Left cardiac atrium (tissue), 4 donors: ENCODE results near the gene NFAM1. TPM values are rescaled to one million over a fixed set of nuclear protein-coding genes. Genes with fewer than 3 reads are reported as not detected.

Experiments used
- ATAC-seq, 2 donors: fragments of 200-7000 bp; cut with Tn5 transposase; one replicate each; pipeline ENCODE4 v1.9.1; 2020; ENCODE audit warnings: mild to moderate bottlenecking in 2 of 2, moderate library complexity in 2 of 2
- DNase-seq: peaks from one replicate; pipeline ENCODE4 v3.0.0-alpha.2; 2020
- intact Hi-C, 2 donors: fragments of 100-400 bp; cut with DNase I; formaldehyde crosslinking; loops; one replicate each; pipeline versions ENCODE4 v1.14.1 to v1.15.1; 2022 to 2023
- total RNA-seq, 2 donors: library from RNA; stranded (reverse); fragmentation: NEBNext Ultra II Directional; extraction: Animal tissue kit (Norgen Biotek cat#: 25700); gene quantifications; one replicate each; pipeline ENCODE4 v1.2.1, GENCODE V29; 2021
- donor health status: DM: no; HTN: yes; CAD: no.
- donor health status: DM: no; HTN: yes; CAD: no; lungs with severe emphysema.
- donor health status: DM: yes; HTN: yes; CAD: no.
- donor health status: Dilated cardiomyopathy.

The NFAM1 gene
- total RNA-seq, 2 donors from 2014 or later: 2.6 to 5.1 TPM

- intact Hi-C loops: no loop called here
- peak; percentile 94 for DNase-seq
These were observed 62.8 kb downstream of the NFAM1 start for GRCh38 chr22:42369250-42370041.

DNA sequence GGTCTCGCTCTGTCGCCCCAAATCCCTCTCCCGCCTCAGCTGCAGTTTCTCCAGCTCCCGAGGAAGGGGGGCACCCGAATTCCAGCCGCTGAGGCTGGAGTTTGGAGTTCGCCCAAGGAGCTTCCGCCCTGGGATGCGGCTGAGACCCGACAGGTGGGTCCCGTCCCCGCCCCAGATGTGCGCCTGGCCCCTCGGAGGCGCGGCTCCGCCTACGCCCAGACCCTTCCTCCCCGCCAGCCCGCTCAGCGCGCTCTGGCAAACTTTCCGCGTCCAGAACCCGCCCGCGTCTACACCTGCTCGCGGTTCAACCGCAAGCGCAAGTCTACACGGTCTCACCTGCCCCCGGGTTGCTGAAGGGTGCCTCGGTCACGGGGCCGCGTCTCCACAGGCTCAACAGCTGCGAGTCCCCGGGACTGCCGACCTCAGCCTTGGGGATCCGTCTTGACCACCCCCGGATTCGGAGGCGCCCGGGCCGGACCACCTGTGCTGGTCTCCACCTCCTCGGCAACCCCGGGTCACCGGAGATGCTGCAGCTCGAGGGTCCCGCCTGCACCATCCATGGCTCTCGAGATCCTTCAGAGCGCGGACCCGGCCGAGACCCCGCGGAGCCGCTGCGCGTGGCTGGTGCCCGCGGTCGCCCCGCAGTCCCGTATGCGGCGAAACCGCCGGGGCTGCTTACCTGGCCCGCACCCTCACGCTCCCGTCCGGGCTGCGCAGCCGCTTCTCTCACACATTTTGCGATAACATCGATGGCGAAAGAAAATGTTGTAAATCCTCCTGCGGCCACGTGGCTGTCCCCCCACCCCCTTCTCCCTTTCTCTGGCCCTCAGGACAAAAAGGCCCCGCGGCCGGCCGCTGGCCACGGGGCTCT, 63.6 kb downstream of the NFAM1 start:
- intact Hi-C loops: no loop called here
- DNase-seq (no peak), ATAC-seq (peak in 1 of 2 donors; percentile 7)

More at GRCh38 chr22:42369250-42370041, 62.8 kb downstream of the NFAM1 start:
- peak; percentile 97 for ATAC-seq

GRCh38 chr22:42367980-42368378, 64.2 kb downstream of the NFAM1 start:
- DNase-seq (peak; percentile 44), ATAC-seq (no peak)
- intact Hi-C loops: no loop called here

DNA sequence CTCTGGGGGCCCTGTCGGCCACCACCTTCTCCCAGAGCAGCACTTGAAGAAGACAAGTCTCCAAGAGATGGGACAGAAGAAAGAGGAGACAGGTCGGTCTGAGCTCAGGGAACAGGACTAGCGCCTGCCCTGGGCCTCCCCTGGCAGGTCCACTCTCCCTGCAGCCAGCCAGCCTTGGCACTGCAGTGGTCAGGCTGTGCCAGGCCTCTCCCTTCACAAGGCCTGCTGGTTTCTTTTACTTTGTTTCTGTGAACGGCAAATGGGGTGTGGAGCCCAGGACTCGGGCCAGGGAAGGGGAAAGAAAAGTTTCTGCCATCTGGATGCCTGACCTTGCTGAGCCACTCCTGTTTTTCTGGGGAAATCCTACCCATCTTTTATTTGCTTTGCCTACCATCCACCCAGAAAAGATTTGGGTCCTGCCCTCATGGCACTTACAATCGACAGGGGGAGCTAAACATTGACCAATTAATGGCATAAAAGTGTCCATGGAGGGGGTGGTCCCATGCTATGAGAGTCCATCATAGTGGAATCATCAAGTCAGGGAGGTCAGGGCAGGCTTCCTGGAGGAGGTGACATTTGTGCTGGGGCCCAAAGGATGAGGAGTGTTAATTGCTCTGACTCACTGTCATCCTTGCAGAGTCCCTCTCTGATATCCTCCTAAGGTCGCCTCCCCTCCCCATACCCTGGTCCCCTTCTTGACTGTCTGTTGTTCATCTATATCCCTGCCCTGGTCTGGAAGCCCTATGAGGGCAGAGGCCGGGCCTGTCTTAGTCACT, 65.2 kb downstream of the NFAM1 start:
- intact Hi-C loops: no loop called here
- DNase-seq: no peak
- ATAC-seq: peak in 1 of 2 donors; percentile 40

- intact Hi-C loops: no loop called here
- ATAC-seq (no peak), DNase-seq (no peak)
These were observed 66.1 kb downstream of the NFAM1 start for GRCh38 chr22:42365942-42366695.

DNA sequence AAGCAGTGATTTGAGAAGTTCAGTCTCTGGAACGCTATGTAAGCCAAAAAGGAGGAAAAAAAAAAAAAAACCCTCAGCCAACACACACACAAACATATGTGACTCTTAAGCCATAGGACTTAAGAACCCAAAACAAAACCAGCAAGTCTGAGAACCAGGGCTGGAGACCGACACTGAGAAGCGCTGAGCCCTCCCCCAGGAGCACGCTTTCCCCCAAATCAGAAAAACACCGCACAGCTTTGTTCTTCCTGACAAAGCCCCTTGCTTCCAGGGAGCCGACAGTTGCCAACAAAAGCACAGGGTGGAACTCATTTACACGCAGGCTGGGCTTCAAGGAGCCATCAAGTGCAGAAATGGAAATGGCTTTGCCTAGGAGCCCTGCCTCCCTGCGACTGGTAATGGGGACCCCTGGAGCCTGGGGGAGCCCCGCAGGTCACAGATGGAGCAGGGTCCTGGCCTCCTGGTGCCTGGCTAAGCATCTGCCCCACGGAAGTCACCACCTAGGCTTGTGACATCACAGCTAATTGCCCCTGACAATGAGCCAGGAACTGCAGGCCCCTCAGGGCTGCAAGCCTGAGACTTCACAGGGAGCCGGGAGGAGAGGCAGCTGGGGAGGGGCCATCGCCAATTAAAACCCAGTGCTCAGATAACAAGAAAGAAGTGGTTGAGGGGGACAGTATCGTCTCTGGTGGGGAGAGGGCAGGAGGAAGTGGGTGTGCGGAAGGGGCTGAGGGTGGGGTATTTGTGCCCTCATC, 66.9 kb downstream of the NFAM1 start:
- DNase-seq (no peak), ATAC-seq (peak in 1 of 2 donors; percentile 2)
- intact Hi-C loops: no loop called here

DNA sequence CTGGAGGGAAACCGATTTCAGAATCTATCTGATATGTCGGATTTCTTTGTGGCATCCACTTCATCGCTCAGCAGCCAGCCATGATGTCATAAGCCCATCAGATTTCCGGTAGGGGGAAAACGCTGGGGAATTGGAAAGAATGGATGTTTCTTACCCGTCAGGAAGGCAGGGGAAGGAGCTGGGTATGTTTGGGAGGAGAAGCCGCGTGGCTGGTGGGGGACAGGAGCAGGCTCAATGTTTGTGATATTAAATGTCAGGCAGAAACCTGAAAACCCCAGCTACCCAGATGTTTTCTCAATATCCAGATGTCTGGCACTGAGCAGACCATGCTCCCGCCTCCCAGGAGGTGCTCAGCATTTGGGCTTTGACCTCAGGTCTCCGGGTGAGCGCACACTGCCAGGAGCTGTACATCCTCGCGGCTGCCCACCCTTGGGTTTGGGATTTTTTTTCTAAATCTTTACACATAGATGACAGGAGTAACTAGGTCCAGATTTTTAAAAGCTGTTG, 67.5 kb downstream of the NFAM1 start:
- ATAC-seq (no peak), DNase-seq (peak; percentile 47)
- intact Hi-C loops: no loop called here

DNA sequence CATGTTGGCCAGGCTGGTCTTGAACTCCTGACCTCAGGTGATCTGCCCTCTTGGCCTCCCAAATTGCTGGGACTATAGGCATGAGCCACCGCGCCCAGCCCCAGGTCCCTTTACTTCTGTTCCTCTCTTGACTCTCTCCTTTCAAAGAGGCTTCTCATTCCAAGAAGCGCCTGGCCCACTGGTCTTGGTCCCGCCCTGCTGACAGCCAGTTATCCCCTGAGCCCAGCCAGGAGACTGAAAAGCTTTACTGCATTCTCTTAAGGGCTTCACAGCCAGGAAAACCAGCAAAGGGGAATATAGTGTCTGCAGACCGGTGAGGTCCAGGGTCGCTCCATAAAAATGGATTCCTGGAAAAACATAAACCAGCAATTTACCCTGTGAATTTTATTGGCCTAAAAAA, 68.3 kb downstream of the NFAM1 start:
- DNase-seq (no peak), ATAC-seq (no peak)
- intact Hi-C loops: no loop called here

GRCh38 chr22:42361523-42361922, 70.7 kb downstream of the NFAM1 start:
- no peak for DNase-seq
- ATAC-seq: no peak
- intact Hi-C loops: no loop called here

DNA sequence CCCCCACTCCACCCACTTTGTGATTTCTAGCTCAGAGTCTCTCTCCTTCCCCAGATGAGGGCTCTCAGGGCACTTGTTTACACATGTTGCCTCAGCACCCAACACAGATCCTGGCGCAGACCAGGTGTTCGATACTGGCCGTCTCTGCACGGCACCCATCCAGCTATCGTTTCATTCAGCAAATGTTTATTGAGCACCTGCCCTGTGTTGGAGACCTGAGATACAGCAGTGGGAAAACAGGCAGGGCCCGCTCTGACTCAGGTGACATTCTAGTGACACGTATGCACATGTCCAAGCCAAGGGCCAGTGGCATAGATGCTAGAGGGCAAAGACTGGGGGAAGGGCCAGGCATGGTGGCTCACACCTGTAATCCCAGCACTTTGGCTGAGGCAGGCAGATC, 71.9 kb downstream of the NFAM1 start:
- DNase-seq (no peak), ATAC-seq (no peak)
- intact Hi-C loops: no loop called here

DNA sequence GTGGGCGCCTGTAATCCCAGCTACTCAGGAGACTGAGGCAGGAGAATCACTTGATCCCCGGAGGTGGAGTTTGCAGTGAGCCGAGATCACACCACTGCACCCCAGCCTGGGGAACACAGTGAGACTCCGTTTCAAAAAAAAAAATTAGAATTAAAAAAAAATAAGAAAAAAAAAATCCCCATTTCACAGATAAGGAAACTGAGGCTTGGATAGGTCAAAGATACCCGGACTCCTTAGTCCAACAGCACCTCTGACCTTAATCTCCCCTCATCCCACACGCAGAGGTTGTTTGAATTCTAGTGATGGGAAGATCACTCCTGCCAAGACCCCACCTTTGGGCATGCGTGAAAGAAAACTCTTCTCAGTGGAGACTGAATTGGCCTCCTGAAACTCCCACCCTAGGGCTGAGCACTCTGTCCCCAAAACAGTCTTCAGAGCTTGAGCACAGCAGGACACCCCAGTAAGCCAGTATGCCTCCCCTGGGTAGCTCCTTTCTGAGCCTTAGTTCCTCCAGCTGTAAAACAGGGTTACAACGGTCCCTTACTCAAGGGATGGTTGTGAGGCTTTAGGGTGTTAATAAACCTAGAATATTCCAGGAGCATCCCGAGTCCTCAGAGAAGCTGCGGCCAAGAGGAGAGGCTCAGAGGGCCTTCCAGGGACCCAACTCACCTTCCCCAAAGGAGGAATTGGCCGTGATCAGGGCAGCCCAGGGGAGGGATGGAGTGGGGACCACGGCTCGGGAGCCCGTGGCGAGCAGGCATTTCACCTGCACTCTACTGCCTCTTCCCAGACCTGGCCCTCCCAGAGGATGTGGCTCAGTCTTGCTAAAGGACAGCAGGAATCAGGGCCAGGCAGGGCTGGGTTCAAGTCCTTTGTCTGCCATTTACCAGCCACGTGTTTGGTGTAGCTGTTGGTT, 73.3 kb downstream of the NFAM1 start:
- ATAC-seq (no peak), DNase-seq (no peak)
- intact Hi-C loops: no loop called here

DNA sequence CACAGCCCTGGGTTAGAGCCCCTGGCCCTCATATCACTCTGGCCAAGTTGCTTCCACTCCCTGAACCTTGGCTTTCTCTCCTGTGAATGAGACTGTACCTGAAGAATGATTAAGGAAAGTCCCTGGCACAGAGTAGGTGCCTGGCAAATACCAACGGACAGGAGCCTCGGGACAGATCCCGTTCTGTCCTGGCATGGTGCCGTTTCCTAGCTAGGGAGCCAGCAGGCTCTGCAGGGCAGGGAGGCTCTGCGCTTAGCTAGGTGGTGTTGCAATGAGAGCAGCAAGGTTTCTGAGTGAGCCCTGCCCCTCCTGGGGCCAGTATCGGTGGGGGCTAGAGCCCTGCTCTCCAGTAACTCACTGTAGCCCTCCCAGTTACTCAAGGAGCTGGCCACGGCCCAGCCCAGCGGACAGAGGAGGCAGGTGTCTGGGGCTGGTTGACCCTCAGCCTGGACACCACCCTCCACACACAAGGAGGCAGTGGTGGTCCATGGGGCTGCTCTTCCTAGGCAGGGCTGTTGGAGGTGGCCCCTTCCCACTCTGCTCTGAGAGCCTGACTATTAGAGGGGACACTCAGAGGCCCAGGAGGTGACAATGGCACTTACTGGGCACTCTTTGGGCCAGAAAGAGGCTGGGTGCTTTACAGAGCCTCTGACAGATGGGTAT, 74.4 kb downstream of the NFAM1 start:
- intact Hi-C loops: no loop called here
- peak; percentile 34 to 41 for ATAC-seq
- no peak for DNase-seq

GRCh38 chr22:42357221-42357620, 75.0 kb downstream of the NFAM1 start:
- no peak for DNase-seq
- ATAC-seq: no peak
- intact Hi-C loops: no loop called here

GRCh38 chr22:42356533-42356932, 75.7 kb downstream of the NFAM1 start:
- ATAC-seq: no peak
- intact Hi-C loops: no loop called here
- no peak for DNase-seq

DNA sequence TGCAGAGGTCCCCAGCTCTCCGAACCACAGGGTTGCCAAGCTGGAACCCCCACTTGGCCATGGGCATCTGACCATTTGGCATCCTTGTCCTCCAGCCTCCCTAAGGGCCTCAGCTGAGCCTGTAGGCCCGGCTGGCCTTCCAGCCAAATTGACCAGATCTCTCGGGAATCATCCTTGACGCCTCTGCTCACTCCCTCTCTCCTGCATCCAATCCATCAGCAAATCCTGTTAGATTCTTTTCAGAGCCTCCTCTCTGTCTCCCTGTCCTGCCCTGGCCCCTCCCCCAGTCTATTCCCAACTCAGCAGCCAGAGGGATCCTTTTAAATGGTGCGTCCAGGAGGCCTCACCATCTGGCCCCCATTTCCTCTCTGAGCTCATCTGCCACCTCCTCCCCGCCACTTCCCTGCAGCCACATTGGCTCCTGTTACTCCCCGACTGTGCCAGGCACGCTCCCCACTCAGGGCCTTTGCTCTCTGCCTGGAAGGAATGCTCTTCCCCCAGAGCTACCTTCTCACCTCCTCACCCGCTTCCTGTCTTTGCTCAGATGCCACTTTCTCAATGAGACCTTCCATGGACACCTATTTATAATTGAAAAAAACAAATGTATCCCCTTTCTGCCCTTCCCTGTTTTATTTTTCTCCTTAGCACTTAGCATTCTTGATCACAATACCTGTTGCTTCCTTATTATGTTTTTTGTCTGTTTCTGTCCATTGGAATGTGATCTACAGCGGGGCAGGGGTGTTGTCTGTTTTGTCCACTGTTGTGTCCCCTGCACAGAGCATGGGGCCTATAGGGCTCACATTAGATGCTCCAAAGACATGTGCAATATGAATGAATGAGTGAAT, 78.1 kb downstream of the NFAM1 start:
- no peak for DNase-seq
- peak in 1 of 2 donors; percentile 30 for ATAC-seq
- intact Hi-C loops: no loop called here

GRCh38 chr22:42350373-42350772, 81.8 kb downstream of the NFAM1 start:
- ATAC-seq: no peak
- intact Hi-C loops: no loop called here
- DNase-seq: no peak
